ENCODE data around the gene OAS2. TPM values are rescaled to one million over a fixed set of nuclear protein-coding genes. Genes with fewer than 3 reads are reported as not detected.

The OAS2 gene
- total and polyA plus RNA-seq, 2 donors (not counting 1 experiment from before 2014, with no cell fraction given): 2.2 to 3.1 TPM

- no peak overlapping the region for H3K4me2 ChIP-seq (ENCODE audit: extremely low read depth, insufficient read depth, low read length)
- peaks cover 7% of the 10 kb centered on the region for H3K4me1 ChIP-seq (ENCODE audit: control insufficient read depth, extremely low read depth, insufficient read depth, low read length)
- no peak overlapping the region for H3K4me3 ChIP-seq (replicated peaks in 1 of 4; ENCODE audit: control extremely low read depth in 1 of 4, insufficient read depth in 1 of 4, low read depth in 3 of 4, low read length in 4 of 4)
- H3K9me3 ChIP-seq (ENCODE audit: control insufficient read depth, insufficient read depth, low read depth, low read length): no peaks in the 10 kb centered on the region
- DNase-seq (ENCODE audit: low read depth in 2 of 2): no peak
- no peak overlapping the region for H2AFZ ChIP-seq (ENCODE audit: low read length)
- no peak overlapping the region for H3K9ac ChIP-seq (ENCODE audit: insufficient read depth, low read length)
- TF ChIP-seq CTCF (conservative IDR thresholded peaks at IDR 0.05 in 1 of 2, IDR thresholded peaks at IDR 0.05 in 1 of 2; ENCODE audit: low read depth in 1 of 2, low read length in 2 of 2) (no peak), EZH2 (IDR thresholded peaks at IDR 0.05; ENCODE audit: low read length, missing control alignments) (no peak)
- H3K79me2 ChIP-seq (ENCODE audit: control insufficient read depth, insufficient read depth, low read length): no peaks in the 10 kb centered on the region
- H3K27ac ChIP-seq (ENCODE audit: insufficient read depth, low read length): no peak overlapping the region
- no peaks in the 10 kb centered on the region for H4K20me1 ChIP-seq (ENCODE audit: control insufficient read depth, extremely low read depth, insufficient read depth, low read length)
- H3K36me3 ChIP-seq (ENCODE audit: control insufficient read depth, insufficient read depth, low read length): no peaks in the 10 kb centered on the region
- H3K27me3 ChIP-seq (ENCODE audit: control insufficient read depth, insufficient read depth, low read length): no peaks in the 10 kb centered on the region
Measured at GRCh38 chr12:112941528-112942335, 36.6 kb upstream of the OAS2 start.

- H3K4me3 ChIP-seq (replicated peaks in 1 of 4; ENCODE audit: control extremely low read depth in 1 of 4, insufficient read depth in 1 of 4, low read depth in 3 of 4, low read length in 4 of 4): no peak overlapping the region
- H2AFZ ChIP-seq (ENCODE audit: low read length): no peak overlapping the region
- no peak overlapping the region for H3K27ac ChIP-seq (ENCODE audit: insufficient read depth, low read length)
- no peak overlapping the region for H3K4me2 ChIP-seq (ENCODE audit: extremely low read depth, insufficient read depth, low read length)
- DNase-seq (ENCODE audit: low read depth in 2 of 2): no peak
- no peak overlapping the region for H3K9ac ChIP-seq (ENCODE audit: insufficient read depth, low read length)
- H3K79me2 ChIP-seq (ENCODE audit: control insufficient read depth, insufficient read depth, low read length): no peaks in the 10 kb centered on the region
- H3K36me3 ChIP-seq (ENCODE audit: control insufficient read depth, insufficient read depth, low read length): no peaks in the 10 kb centered on the region
- peaks cover 7% of the 10 kb centered on the region for H3K4me1 ChIP-seq (ENCODE audit: control insufficient read depth, extremely low read depth, insufficient read depth, low read length)
- H3K27me3 ChIP-seq (ENCODE audit: control insufficient read depth, insufficient read depth, low read length): no peaks in the 10 kb centered on the region
- no peaks in the 10 kb centered on the region for H4K20me1 ChIP-seq (ENCODE audit: control insufficient read depth, extremely low read depth, insufficient read depth, low read length)
- H3K9me3 ChIP-seq (ENCODE audit: control insufficient read depth, insufficient read depth, low read depth, low read length): no peaks in the 10 kb centered on the region
- TF ChIP-seq CTCF (conservative IDR thresholded peaks at IDR 0.05 in 1 of 2, IDR thresholded peaks at IDR 0.05 in 1 of 2; ENCODE audit: low read depth in 1 of 2, low read length in 2 of 2) (no peak), EZH2 (IDR thresholded peaks at IDR 0.05; ENCODE audit: low read length, missing control alignments) (no peak)
Measured at GRCh38 chr12:112942572-112942971, 35.7 kb upstream of the OAS2 start.

GRCh38 chr12:112944024-112944690, 34.2 kb upstream of the OAS2 start:
- Histone ChIP-seq H3K36me3 (ENCODE audit: control insufficient read depth, insufficient read depth, low read length) (no peaks in the 10 kb centered on the region), H3K4me2 (ENCODE audit: extremely low read depth, insufficient read depth, low read length) (no peak overlapping the region), H4K20me1 (ENCODE audit: control insufficient read depth, extremely low read depth, insufficient read depth, low read length) (no peaks in the 10 kb centered on the region), H3K4me3 (replicated peaks in 1 of 4; ENCODE audit: control extremely low read depth in 1 of 4, insufficient read depth in 1 of 4, low read depth in 3 of 4, low read length in 4 of 4) (no peak overlapping the region), H3K79me2 (ENCODE audit: control insufficient read depth, insufficient read depth, low read length) (no peaks in the 10 kb centered on the region), H3K9ac (ENCODE audit: insufficient read depth, low read length) (no peak overlapping the region), H3K4me1 (ENCODE audit: control insufficient read depth, extremely low read depth, insufficient read depth, low read length) (peaks cover 5% of the 10 kb centered on the region), H3K27ac (ENCODE audit: insufficient read depth, low read length) (no peak overlapping the region), H3K9me3 (ENCODE audit: control insufficient read depth, insufficient read depth, low read depth, low read length) (no peaks in the 10 kb centered on the region), H2AFZ (ENCODE audit: low read length) (no peak overlapping the region), H3K27me3 (ENCODE audit: control insufficient read depth, insufficient read depth, low read length) (no peaks in the 10 kb centered on the region)
- TF ChIP-seq CTCF (conservative IDR thresholded peaks at IDR 0.05 in 1 of 2, IDR thresholded peaks at IDR 0.05 in 1 of 2; ENCODE audit: low read depth in 1 of 2, low read length in 2 of 2) (no peak), EZH2 (IDR thresholded peaks at IDR 0.05; ENCODE audit: low read length, missing control alignments) (no peak)
- DNase-seq (ENCODE audit: low read depth in 2 of 2): no peak

Data from fibroblast of lung (primary cell).